Brain microvascular endothelial cell (primary cell): ENCODE measurements around the gene RUVBL2.

Experiments used
- DNase-seq: peaks from one replicate; pipeline ENCODE4 v3.0.0-alpha.2; 2020
- H3K27ac ChIP-seq: fragments of 250-450 bp; sonication (Bioruptor Pico); 2 replicates; pipeline ENCODE4 v1.5.1; 2020; ENCODE audit warnings: mild to moderate bottlenecking, moderate library complexity
- H3K27me3 ChIP-seq: fragments of 250-450 bp; sonication (Bioruptor Pico); replicated peaks from 2 replicates; pipeline ENCODE4 v1.5.1; 2020; ENCODE audit warnings: mild to moderate bottlenecking
- H3K36me3 ChIP-seq: fragments of 250-450 bp; sonication (Bioruptor Pico); replicated peaks from 2 replicates; pipeline ENCODE4 v1.5.1; 2020; ENCODE audit warnings: mild to moderate bottlenecking
- H3K4me3 ChIP-seq: 2 replicates; pipeline ENCODE4 v1.5.1; 2011; ENCODE audit warnings: low read depth, mild to moderate bottlenecking, control low read depth, low read length, moderate library complexity
- CTCF ChIP-seq: IDR thresholded peaks from 2 replicates; pipeline ENCODE4 v1.5.1; 2011; ENCODE audit warnings: low read depth, mild to moderate bottlenecking, moderate library complexity, low read length, control low read depth, inconsistent platforms; ENCODE audit errors: missing control alignments
- in situ Hi-C: cut with HindIII; loops from 2 replicates; pipeline ENCODE4 v1.10.0; 2017; ENCODE audit warnings: low sequenced_read_pairs, low pct_ligation_motif_present

RUVBL2 gene

GRCh38 chr19:48965806-48966540, 27.7 kb upstream of the RUVBL2 start:
- in situ Hi-C loops: no loop called here
- Histone ChIP-seq H3K36me3 (peaks cover 53% of the 10 kb centered on the region), H3K27me3 (no peaks in the 10 kb centered on the region), H3K27ac (peak overlapping the region; percentile 80), H3K4me3 (peak overlapping the region; percentile 79)
- TF ChIP-seq CTCF: no peak
- DNase-seq: peak; percentile 76

- no peak for DNase-seq
- Histone ChIP-seq H3K4me3 (peak overlapping the region; percentile 79), H3K27me3 (no peaks in the 10 kb centered on the region), H3K27ac (no peak overlapping the region), H3K36me3 (peaks cover 53% of the 10 kb centered on the region)
- in situ Hi-C loops: no loop called here
- TF ChIP-seq CTCF: no peak
Observed at GRCh38 chr19:48966541-48967345, 26.9 kb upstream of the RUVBL2 start.

GRCh38 chr19:48967346-48968178, 26.1 kb upstream of the RUVBL2 start:
- no peak for TF ChIP-seq CTCF
- no peak overlapping the region for H3K4me3 ChIP-seq
- in situ Hi-C loops: no loop called here
- no peak for DNase-seq
- peaks cover 53% of the 10 kb centered on the region for H3K36me3 ChIP-seq
- H3K27me3 ChIP-seq: no peaks in the 10 kb centered on the region
- H3K27ac ChIP-seq: no peak overlapping the region

- TF ChIP-seq CTCF: no peak
- DNase-seq: no peak
- Histone ChIP-seq H3K4me3 (no peak overlapping the region), H3K27ac (no peak overlapping the region), H3K27me3 (no peaks in the 10 kb centered on the region), H3K36me3 (peaks cover 56% of the 10 kb centered on the region)
- in situ Hi-C loops: no loop called here
Observed at GRCh38 chr19:48968179-48968661, 25.5 kb upstream of the RUVBL2 start.

- TF ChIP-seq CTCF: no peak
- Histone ChIP-seq H3K4me3 (no peak overlapping the region), H3K36me3 (peaks cover 60% of the 10 kb centered on the region), H3K27me3 (no peaks in the 10 kb centered on the region), H3K27ac (no peak overlapping the region)
- no peak for DNase-seq
- in situ Hi-C loops: no loop called here
Observed at GRCh38 chr19:48968813-48969218, 24.9 kb upstream of the RUVBL2 start.
